A549 (cell line): Measurements from ENCODE around the gene CD40LG. TPM values are rescaled to one million over a fixed set of nuclear protein-coding genes. Genes with fewer than 3 reads are reported as not detected.

Experiments used
- ATAC-seq, 2 experiments: fragments of 200-7000 bp in 1 of 2; fragments of >200 bp in 1 of 2; cut with Nextera tagmentation in 1 of 2; cut with Tn5 transposase in 1 of 2; 3 replicates each; pipeline versions ENCODE4 v1.8.0 to v1.9.1; 2018 to 2020; ENCODE audit warnings: mild to moderate bottlenecking in 1 of 2, moderate library complexity in 1 of 2
- CTCF ChIA-PET: fragments of 300-600 bp; sonication (Branson Sonifier 250); formaldehyde crosslinking; extraction: SDS; loops from one replicate; lab custom pipeline; 2021; ENCODE audit warnings: antibody characterized with exemption, inconsistent platforms; lab: Yijun Ruan, JAX
- POLR2A ChIA-PET: fragments of 350-600 bp; formaldehyde crosslinking; extraction: SDS; loops from one replicate; lab custom pipeline; 2021; ENCODE audit warnings: antibody characterized with exemption, inconsistent platforms; lab: Yijun Ruan, JAX
- DNase-seq, 2 experiments: peaks; one replicate each; pipeline versions ENCODE4 v3.0.0 to v3.0.0-alpha.2; 2011 to 2016; ENCODE audit warnings: low read depth in 1 of 2, low spot score in 1 of 2
- FAIRE-seq: peaks from 2 replicates; lab custom pipeline; 2011; peaks lifted over from hg19 to GRCh38; lab: Jason Lieb, UNC
- H3K27ac ChIP-seq, 2 experiments: fragments of >200 bp; sonication (Bioruptor Twin); formaldehyde crosslinking; 3 replicates each; pipeline ENCODE4 v1.5.1; 2016 to 2017
- H3K4me1 ChIP-seq: fragments of >200 bp; sonication (Bioruptor Twin); formaldehyde crosslinking; 3 replicates; pipeline ENCODE4 v1.6.1; 2016
- H3K4me2 ChIP-seq: fragments of >200 bp; sonication (Bioruptor Twin); formaldehyde crosslinking; 3 replicates; pipeline ENCODE4 v1.6.1; 2016
- H3K4me3 ChIP-seq: fragments of >200 bp; sonication (Bioruptor Twin); formaldehyde crosslinking; 3 replicates; pipeline ENCODE4 v1.5.1; 2016
- H3K9me3 ChIP-seq: fragments of >200 bp; sonication (Bioruptor Twin); formaldehyde crosslinking; 3 replicates; pipeline ENCODE4 v1.6.1; 2016
- CBX2 ChIP-seq: fragments of 200-600 bp; sonication (generic); IDR thresholded peaks from 2 replicates; pipeline ENCODE4 v1.6.1; 2016; ENCODE audit warnings: low read depth, mild to moderate bottlenecking, borderline replicate concordance
- CHD2 ChIP-seq: fragments of 150-350 bp; IDR thresholded peaks from 2 replicates; pipeline ENCODE4 v1.6.1; 2014; ENCODE audit warnings: low read length; ENCODE audit not compliant: partially characterized antibody
- EP300 ChIP-seq, 2 experiments: fragments of >200 bp; sonication (Bioruptor Twin); formaldehyde crosslinking; IDR thresholded peaks; 2 replicates in 1 of 2; 3 replicates in 1 of 2; pipeline ENCODE4 v1.6.1; 2016 to 2017
- FOSB ChIP-seq: fragments of 250-450 bp; sonication (Bioruptor Pico); IDR thresholded peaks from 2 replicates; pipeline ENCODE4 v1.5.0; 2020; ENCODE audit warnings: mild to moderate bottlenecking, moderate library complexity
- FOSL2 ChIP-seq, 2 experiments: fragments of 450-650 bp in 1 of 2; fragments of >200 bp in 1 of 2; sonication (Bioruptor Twin) in 1 of 2; formaldehyde crosslinking; IDR thresholded peaks; 2 replicates each; pipeline versions ENCODE4 v1.5.0 to v1.6.1; 2016 to 2020; ENCODE audit warnings: mild to moderate bottlenecking in 1 of 2, moderate library complexity in 1 of 2
- GATA3 ChIP-seq: IDR thresholded peaks from 2 replicates; pipeline ENCODE4 v1.6.1; 2012; ENCODE audit warnings: borderline replicate concordance
- HDAC2 ChIP-seq: fragments of 200-600 bp; sonication (generic); IDR thresholded peaks from 2 replicates; pipeline ENCODE4 v1.6.1; 2016
- HOXA7 ChIP-seq: fragments of 250-450 bp; sonication (Bioruptor Pico); IDR thresholded peaks from 2 replicates; pipeline ENCODE4 v1.5.0; 2020; ENCODE audit warnings: mild to moderate bottlenecking, moderate library complexity
- JUN ChIP-seq, 2 experiments: fragments of >200 bp; sonication (Bioruptor Twin); formaldehyde crosslinking; IDR thresholded peaks; 2 replicates in 1 of 2; 3 replicates in 1 of 2; pipeline ENCODE4 v1.6.1; 2016 to 2017
- JUNB ChIP-seq: fragments of >200 bp; sonication (Bioruptor Twin); formaldehyde crosslinking; IDR thresholded peaks from 2 replicates; pipeline ENCODE4 v1.6.1; 2016
- KDM1A ChIP-seq: fragments of 200-600 bp; sonication (generic); IDR thresholded peaks from 2 replicates; pipeline ENCODE4 v1.6.1; 2016; ENCODE audit warnings: low read depth, mild to moderate bottlenecking
- MAZ ChIP-seq: fragments of 150-350 bp; IDR thresholded peaks from 2 replicates; pipeline ENCODE4 v1.6.1; 2014; ENCODE audit warnings: antibody characterized with exemption, low read depth, low read length, borderline replicate concordance
- NR3C1 ChIP-seq: fragments of >200 bp; sonication (Bioruptor Twin); formaldehyde crosslinking; IDR thresholded peaks from 3 replicates; pipeline ENCODE4 v1.6.1; 2017
- PHF8 ChIP-seq: fragments of 200-600 bp; sonication (generic); IDR thresholded peaks from 2 replicates; pipeline ENCODE4 v1.6.1; 2016; ENCODE audit warnings: low read depth, mild to moderate bottlenecking, antibody characterized with exemption, moderate library complexity, borderline replicate concordance
- POLR2AphosphoS2 ChIP-seq: conservative IDR thresholded peaks from 2 replicates; pipeline ENCODE4 v1.6.1; 2012; ENCODE audit warnings: low read length, improper control_type of control experiment, inconsistent platforms
- RAD21 ChIP-seq, 2 experiments: fragments of >200 bp in 1 of 2; sonication (Bioruptor Twin) in 1 of 2; formaldehyde crosslinking in 1 of 2; IDR thresholded peaks in 1 of 2; conservative IDR thresholded peaks in 1 of 2; 2 replicates in 1 of 2; 3 replicates in 1 of 2; pipeline ENCODE4 v1.6.1; 2012 to 2018; ENCODE audit warnings: inconsistent platforms in 1 of 2
- SMC3 ChIP-seq: fragments of >200 bp; sonication (Bioruptor Twin); formaldehyde crosslinking; IDR thresholded peaks from 3 replicates; pipeline ENCODE4 v1.6.1; 2018; ENCODE audit warnings: inconsistent platforms
- SREBF2 ChIP-seq: fragments of 450-650 bp; IDR thresholded peaks from 2 replicates; pipeline ENCODE4 v1.6.1; 2014; ENCODE audit warnings: mild to moderate bottlenecking, moderate library complexity
- TFCP2L1 ChIP-seq: fragments of 250-450 bp; sonication (Bioruptor Pico); IDR thresholded peaks from 2 replicates; pipeline ENCODE4 v1.5.0; 2021; ENCODE audit warnings: mild to moderate bottlenecking
- WGBS: methylation state at CpG from one replicate; pipeline ENCODE4 v1.1.6; 2017; ENCODE audit errors: missing lambda C conversion rate; 5-methylcytosine and 5-hydroxymethylcytosine counted together
- polyA plus RNA-seq, 4 experiments: library from polyadenylated mRNA; depleted of rRNA in 3 of 4; stranded (reverse); fragments of >200 nt; fragmentation: RNase III in 1 of 4; extraction: RNeasy Plus Mini Kit Qiagen cat#74134 plus additional on column Dnase treatment in 1 of 4; gene quantifications; 2 replicates in 3 of 4; 3 replicates in 1 of 4; pipeline ENCODE4 v1.2.3, GENCODE V29; 2011 to 2017
- TF ChIP-seq, protein P1 (sequence below): fragments of >200 bp; sonication (Bioruptor Twin); formaldehyde crosslinking; IDR thresholded peaks from 3 replicates; pipeline ENCODE4 v1.5.1; 2016

Gene CD40LG
- polyA plus RNA-seq, 2 of the 4 experiments (the other 2 are of a cell fraction), result not detected

DNA sequence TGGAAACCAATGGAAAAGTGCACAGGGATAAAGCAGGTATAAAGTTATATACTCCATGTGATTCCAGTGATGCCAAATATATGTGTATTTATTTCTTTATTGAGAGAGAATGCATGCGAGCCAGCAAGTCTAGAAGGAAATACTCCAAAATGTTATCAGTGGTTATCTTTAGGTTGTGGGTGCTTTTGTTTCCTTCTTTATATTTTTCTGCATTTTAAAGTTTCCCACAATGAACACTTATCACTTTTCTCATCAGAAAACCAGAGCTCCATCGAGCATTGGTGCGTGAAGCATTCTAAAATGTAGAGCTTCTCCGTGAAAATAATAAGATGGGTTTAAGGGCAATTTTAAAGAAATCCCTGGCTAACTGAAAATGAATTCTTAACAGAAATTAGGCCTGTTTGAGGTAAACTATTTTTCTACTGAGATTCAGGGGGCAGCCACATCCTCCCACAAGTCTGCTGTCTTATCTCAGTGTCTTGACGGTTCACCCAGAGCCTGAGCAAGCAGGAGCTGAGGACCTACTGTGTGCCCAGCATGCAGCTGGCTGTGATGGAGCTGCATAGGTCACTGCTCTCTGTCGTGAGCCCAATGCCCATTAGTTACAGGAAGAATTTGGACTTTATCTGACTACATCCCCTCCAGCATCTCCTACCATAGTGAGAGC is 18.7 kb upstream of the CD40LG start:
- CTCF ChIA-PET, result no interaction called here
- no peak for ATAC-seq
- no peak for TF ChIP-seq KDM1A
- TF ChIP-seq FOSL2 (IDR thresholded peaks at IDR 0.05), result no peak
- no peak for TF ChIP-seq FOSL2 (CRISPR knock-in tag; IDR thresholded peaks at IDR 0.05)
- no peak for TF ChIP-seq SREBF2
- no peak for TF ChIP-seq MAZ
- no peak for TF ChIP-seq SMC3
- TF ChIP-seq, all 56 proteins: peak for 0
- no peak overlapping the region for H3K4me3 ChIP-seq
- FAIRE-seq, result no peak
- no peak overlapping the region for H3K4me2 ChIP-seq
- 16% methylated on average over 6 of the region's 6 CpGs for WGBS
- no peaks in the 10 kb centered on the region for H3K4me1 ChIP-seq
- no peaks in the 10 kb centered on the region for H3K9me3 ChIP-seq
- POLR2A ChIA-PET, result no interaction called here
- no peak for DNase-seq
- H3K27ac ChIP-seq, result no peak overlapping the region

- H3K4me1 ChIP-seq, result no peaks in the 10 kb centered on the region
- ATAC-seq (no peak), DNase-seq (no peak), FAIRE-seq (no peak)
- ChIA-PET CTCF (no interaction called here), POLR2A (no interaction called here)
- no peak for TF ChIP-seq PHF8
- TF ChIP-seq CBX2, result no peak
- no peak for TF ChIP-seq FOSB (CRISPR knock-in tag)
- TF ChIP-seq, protein P1, sequence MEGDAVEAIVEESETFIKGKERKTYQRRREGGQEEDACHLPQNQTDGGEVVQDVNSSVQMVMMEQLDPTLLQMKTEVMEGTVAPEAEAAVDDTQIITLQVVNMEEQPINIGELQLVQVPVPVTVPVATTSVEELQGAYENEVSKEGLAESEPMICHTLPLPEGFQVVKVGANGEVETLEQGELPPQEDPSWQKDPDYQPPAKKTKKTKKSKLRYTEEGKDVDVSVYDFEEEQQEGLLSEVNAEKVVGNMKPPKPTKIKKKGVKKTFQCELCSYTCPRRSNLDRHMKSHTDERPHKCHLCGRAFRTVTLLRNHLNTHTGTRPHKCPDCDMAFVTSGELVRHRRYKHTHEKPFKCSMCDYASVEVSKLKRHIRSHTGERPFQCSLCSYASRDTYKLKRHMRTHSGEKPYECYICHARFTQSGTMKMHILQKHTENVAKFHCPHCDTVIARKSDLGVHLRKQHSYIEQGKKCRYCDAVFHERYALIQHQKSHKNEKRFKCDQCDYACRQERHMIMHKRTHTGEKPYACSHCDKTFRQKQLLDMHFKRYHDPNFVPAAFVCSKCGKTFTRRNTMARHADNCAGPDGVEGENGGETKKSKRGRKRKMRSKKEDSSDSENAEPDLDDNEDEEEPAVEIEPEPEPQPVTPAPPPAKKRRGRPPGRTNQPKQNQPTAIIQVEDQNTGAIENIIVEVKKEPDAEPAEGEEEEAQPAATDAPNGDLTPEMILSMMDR, result no peak
- TF ChIP-seq CHD2, result no peak
- no peaks in the 10 kb centered on the region for H3K9me3 ChIP-seq
- no peak overlapping the region for H3K4me3 ChIP-seq
- no peak overlapping the region for H3K4me2 ChIP-seq
- H3K27ac ChIP-seq, result no peak overlapping the region
- no CpG with 5 or more reads among the region's 1 CpG for WGBS
These were observed 17.1 kb upstream of the CD40LG start for GRCh38 chrX:136630881-136631280.

GRCh38 chrX:136635235-136635634 is 12.7 kb upstream of the CD40LG start:
- CTCF ChIA-PET, result interaction anchor here (1.5 kb wide), 1 partner anchor 60 kb away, joined by 3 read pairs; no protein-coding TSS in a partner anchor
- TF ChIP-seq EP300 (IDR thresholded peaks at IDR 0.05), result no peak
- TF ChIP-seq JUNB, result no peak
- no peak for TF ChIP-seq HOXA7 (CRISPR knock-in tag)
- no peak for TF ChIP-seq JUN (IDR thresholded peaks at IDR 0.05)
- no peak for TF ChIP-seq SMC3
- no peak for TF ChIP-seq TFCP2L1
- no peak for TF ChIP-seq PHF8
- no peak for TF ChIP-seq RAD21 (conservative IDR thresholded peaks at IDR 0.05 in 1 of 2, IDR thresholded peaks at IDR 0.05 in 1 of 2)
- no peak for TF ChIP-seq NR3C1
- no peak for TF ChIP-seq HDAC2
- TF ChIP-seq CBX2, result no peak
- TF ChIP-seq GATA3, result no peak
- TF ChIP-seq POLR2AphosphoS2, result no peak
- Histone ChIP-seq H3K4me3 (no peak overlapping the region), H3K9me3 (no peaks in the 10 kb centered on the region), H3K4me1 (no peaks in the 10 kb centered on the region), H3K27ac (no peak overlapping the region), H3K4me2 (no peak overlapping the region)
- WGBS, result 68% methylated on average over 6 of the region's 6 CpGs
- no peak for FAIRE-seq
- DNase-seq, result no peak
- POLR2A ChIA-PET, result no interaction called here
- ATAC-seq, result no peak
